ENCODE results near the gene DNAJC10.

GRCh38 chr2:182724656-182725055, 8.6 kb downstream of the DNAJC10 start:
- TF ChIP-seq CTCF (conservative IDR thresholded peaks at IDR 0.05; ENCODE audit: low read length) (no peak), EZH2phosphoT487 (IDR thresholded peaks at IDR 0.05; ENCODE audit: borderline replicate concordance, low read depth, low read length) (no peak)
